K562 (cell line): ENCODE results near the gene PHF12. TPM values are rescaled to one million over a fixed set of nuclear protein-coding genes. Genes with fewer than 3 reads are reported as not detected.
A peak's percentile ranks its signal among the peaks of the same experiment; 100 is the strongest.

Source experiments
- ATF1 ChIP-seq, 2 experiments: fragments of 450-650 bp in 1 of 2; IDR thresholded peaks; 2 replicates each; pipeline ENCODE4 v1.6.1; 2016; ENCODE audit warnings: missing compliant biosample characterization in 1 of 2, missing genetic modification characterization in 1 of 2
- CLOCK ChIP-seq: fragments of 250-450 bp; sonication (Bioruptor Pico); IDR thresholded peaks from 2 replicates; pipeline ENCODE4 v1.4.0; 2020; ENCODE audit warnings: mild to moderate bottlenecking, moderate library complexity, borderline replicate concordance
- MTA3 ChIP-seq: fragments of 450-650 bp; formaldehyde crosslinking; IDR thresholded peaks from 2 replicates; pipeline ENCODE4 v1.6.1; 2017; ENCODE audit warnings: mild to moderate bottlenecking, borderline replicate concordance
- NR1H2 ChIP-seq: sonication (generic); formaldehyde crosslinking; IDR thresholded peaks from 2 replicates; pipeline ENCODE4 v1.4.0; 2020; ENCODE audit warnings: mild to moderate bottlenecking, missing genetic modification reagents
- PHF8 ChIP-seq: fragments of 200-600 bp; sonication (generic); IDR thresholded peaks from 2 replicates; pipeline ENCODE4 v1.6.1; 2012; ENCODE audit warnings: mixed run types, mild to moderate bottlenecking, inconsistent platforms, low read length, moderate library complexity, borderline replicate concordance
- SMAD4 ChIP-seq: fragments of 250-450 bp; sonication (Bioruptor Pico); conservative IDR thresholded peaks from 2 replicates; pipeline ENCODE4 v1.8.0; 2021; ENCODE audit warnings: inconsistent platforms, mild to moderate bottlenecking, moderate library complexity
- ZNF431 ChIP-seq: sonication (generic); formaldehyde crosslinking; IDR thresholded peaks from 2 replicates; pipeline ENCODE4 v1.8.0; 2022; ENCODE audit warnings: mild to moderate bottlenecking, missing genetic modification reagents
- ZNF589 ChIP-seq: fragments of 200-800 bp; sonication (Bioruptor generic); IDR thresholded peaks from 2 replicates; pipeline ENCODE4 v1.6.1; 2016; ENCODE audit warnings: low read depth, missing genetic modification characterization, missing compliant biosample characterization
- polyA plus RNA-seq, 8 experiments: library from polyadenylated mRNA; depleted of rRNA in 4 of 8; stranded (reverse) in 5 of 8; unstranded in 3 of 8; fragments of >200 nt; fragmentation: Nextera tagmentation in 2 of 8; fragmentation: Illumina TruSeq in 1 of 8; extraction: Ambion mirVana in 2 of 8; extraction: Trizol in 1 of 8; gene quantifications; 2 replicates each; pipeline versions ENCODE4 v1.2.1 to v1.2.3, GENCODE V29; 2011 to 2014; ENCODE audit warnings: inconsistent platforms in 1 of 8, missing spikeins in 1 of 8
- total RNA-seq, 7 experiments: library from RNA; depleted of rRNA in 6 of 7; stranded (reverse); fragments of >200 nt in 6 of 7; fragmentation: Illumina TruSeq in 2 of 7; extraction: Trizol in 2 of 7; gene quantifications; 2 replicates each; pipeline versions ENCODE4 v1.2.1 to v1.2.3, GENCODE V29; 2011 to 2021; ENCODE audit warnings: low replicate concordance in 1 of 7
- TF ChIP-seq, protein P1 (sequence below), 3 experiments: fragments of 200-800 bp in 1 of 3; fragments of 250-450 bp in 1 of 3; fragments of 450-650 bp in 1 of 3; sonication (Bioruptor Pico) in 1 of 3; sonication (Bioruptor generic) in 1 of 3; formaldehyde crosslinking in 1 of 3; IDR thresholded peaks; 2 replicates each; pipeline versions ENCODE4 v1.6.1 to v1.8.0; 2016 to 2022; ENCODE audit warnings: mild to moderate bottlenecking in 2 of 3, missing genetic modification characterization in 2 of 3, missing compliant biosample characterization in 1 of 3, moderate library complexity in 1 of 3
- TF ChIP-seq, protein P2 (sequence below): sonication (generic); formaldehyde crosslinking; IDR thresholded peaks from 2 replicates; pipeline ENCODE4 v1.8.1; 2023; ENCODE audit warnings: mild to moderate bottlenecking, missing genetic modification reagents
- TF ChIP-seq, protein P3 (sequence below), 2 experiments: fragments of 200-800 bp in 1 of 2; sonication (Bioruptor generic) in 1 of 2; sonication (generic) in 1 of 2; formaldehyde crosslinking in 1 of 2; IDR thresholded peaks in 1 of 2; conservative IDR thresholded peaks in 1 of 2; 2 replicates each; pipeline versions ENCODE4 v1.5.0 to v1.6.1; 2016 to 2020; ENCODE audit warnings: missing compliant biosample characterization in 1 of 2, missing genetic modification characterization in 1 of 2, missing genetic modification reagents in 1 of 2
- TF ChIP-seq, protein P4 (sequence below): fragments of 450-650 bp; formaldehyde crosslinking; conservative IDR thresholded peaks from 2 replicates; pipeline ENCODE4 v1.4.0; 2022; ENCODE audit warnings: mild to moderate bottlenecking, missing genetic modification characterization

PHF12 gene
- total and polyA plus RNA-seq, 9 of the 15 experiments (the other 6 are each of a cell fraction or from before 2014, with no cell fraction given), result 0.82 to 31.3 (median 13.5) TPM

DNA sequence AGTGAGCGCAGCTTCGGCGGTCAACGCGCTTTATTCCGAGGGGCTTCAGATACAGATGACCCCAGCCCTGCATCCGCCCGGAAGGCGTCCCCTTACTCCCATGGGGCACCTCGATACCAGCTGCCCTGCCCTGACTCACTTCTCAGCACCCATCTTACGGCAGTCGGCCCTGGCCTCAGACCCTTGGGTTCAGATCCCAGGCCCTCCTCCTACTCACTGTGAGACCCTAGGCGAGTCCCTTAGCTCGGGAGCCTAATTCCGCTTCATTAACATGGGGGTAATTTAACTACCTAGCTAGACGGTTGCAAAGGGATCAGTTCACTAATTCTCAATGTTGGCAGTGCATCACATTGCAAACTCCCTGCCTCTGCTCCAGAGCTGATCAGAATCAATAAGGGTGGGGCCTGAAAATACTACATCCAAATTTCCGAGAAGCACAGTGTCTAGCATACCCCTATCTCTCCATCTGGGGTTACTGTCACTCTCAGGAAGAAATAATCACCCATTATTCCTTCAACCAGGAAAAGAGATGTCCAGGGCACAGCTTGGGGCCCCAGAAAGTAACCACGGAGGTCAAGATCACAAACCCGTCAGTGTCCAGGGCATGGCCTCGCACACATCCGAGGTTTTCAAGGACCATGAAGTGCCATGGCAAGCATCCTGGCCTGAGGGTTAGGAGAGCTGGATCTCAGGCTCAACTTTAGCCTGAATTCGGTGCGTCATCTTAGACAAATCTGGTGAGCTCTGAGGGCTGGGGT, 53.4 kb downstream of the PHF12 start (continued):
- TF ChIP-seq, protein P1, sequence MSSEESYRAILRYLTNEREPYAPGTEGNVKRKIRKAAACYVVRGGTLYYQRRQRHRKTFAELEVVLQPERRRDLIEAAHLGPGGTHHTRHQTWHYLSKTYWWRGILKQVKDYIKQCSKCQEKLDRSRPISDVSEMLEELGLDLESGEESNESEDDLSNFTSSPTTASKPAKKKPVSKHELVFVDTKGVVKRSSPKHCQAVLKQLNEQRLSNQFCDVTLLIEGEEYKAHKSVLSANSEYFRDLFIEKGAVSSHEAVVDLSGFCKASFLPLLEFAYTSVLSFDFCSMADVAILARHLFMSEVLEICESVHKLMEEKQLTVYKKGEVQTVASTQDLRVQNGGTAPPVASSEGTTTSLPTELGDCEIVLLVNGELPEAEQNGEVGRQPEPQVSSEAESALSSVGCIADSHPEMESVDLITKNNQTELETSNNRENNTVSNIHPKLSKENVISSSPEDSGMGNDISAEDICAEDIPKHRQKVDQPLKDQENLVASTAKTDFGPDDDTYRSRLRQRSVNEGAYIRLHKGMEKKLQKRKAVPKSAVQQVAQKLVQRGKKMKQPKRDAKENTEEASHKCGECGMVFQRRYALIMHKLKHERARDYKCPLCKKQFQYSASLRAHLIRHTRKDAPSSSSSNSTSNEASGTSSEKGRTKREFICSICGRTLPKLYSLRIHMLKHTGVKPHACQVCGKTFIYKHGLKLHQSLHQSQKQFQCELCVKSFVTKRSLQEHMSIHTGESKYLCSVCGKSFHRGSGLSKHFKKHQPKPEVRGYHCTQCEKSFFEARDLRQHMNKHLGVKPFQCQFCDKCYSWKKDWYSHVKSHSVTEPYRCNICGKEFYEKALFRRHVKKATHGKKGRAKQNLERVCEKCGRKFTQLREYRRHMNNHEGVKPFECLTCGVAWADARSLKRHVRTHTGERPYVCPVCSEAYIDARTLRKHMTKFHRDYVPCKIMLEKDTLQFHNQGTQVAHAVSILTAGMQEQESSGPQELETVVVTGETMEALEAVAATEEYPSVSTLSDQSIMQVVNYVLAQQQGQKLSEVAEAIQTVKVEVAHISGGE (CRISPR knock-in tag; IDR thresholded peaks at IDR 0.05), result peak in 1 of 3 experiments; percentile 19; a peak in 1 of 6 replicates
- TF ChIP-seq SMAD4, result no peak; the same call in 1 of the 2 replicates
- TF ChIP-seq, protein P2, sequence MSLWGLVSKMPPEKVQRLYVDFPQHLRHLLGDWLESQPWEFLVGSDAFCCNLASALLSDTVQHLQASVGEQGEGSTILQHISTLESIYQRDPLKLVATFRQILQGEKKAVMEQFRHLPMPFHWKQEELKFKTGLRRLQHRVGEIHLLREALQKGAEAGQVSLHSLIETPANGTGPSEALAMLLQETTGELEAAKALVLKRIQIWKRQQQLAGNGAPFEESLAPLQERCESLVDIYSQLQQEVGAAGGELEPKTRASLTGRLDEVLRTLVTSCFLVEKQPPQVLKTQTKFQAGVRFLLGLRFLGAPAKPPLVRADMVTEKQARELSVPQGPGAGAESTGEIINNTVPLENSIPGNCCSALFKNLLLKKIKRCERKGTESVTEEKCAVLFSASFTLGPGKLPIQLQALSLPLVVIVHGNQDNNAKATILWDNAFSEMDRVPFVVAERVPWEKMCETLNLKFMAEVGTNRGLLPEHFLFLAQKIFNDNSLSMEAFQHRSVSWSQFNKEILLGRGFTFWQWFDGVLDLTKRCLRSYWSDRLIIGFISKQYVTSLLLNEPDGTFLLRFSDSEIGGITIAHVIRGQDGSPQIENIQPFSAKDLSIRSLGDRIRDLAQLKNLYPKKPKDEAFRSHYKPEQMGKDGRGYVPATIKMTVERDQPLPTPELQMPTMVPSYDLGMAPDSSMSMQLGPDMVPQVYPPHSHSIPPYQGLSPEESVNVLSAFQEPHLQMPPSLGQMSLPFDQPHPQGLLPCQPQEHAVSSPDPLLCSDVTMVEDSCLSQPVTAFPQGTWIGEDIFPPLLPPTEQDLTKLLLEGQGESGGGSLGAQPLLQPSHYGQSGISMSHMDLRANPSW (CRISPR knock-in tag), result 0 out of 2 replicates have a peak, but pooled peaks have one; percentile 19
- 0 out of 2 replicates have a peak, but pooled peaks have one; percentile 13 for TF ChIP-seq NR1H2 (CRISPR knock-in tag)
- TF ChIP-seq, protein P3, sequence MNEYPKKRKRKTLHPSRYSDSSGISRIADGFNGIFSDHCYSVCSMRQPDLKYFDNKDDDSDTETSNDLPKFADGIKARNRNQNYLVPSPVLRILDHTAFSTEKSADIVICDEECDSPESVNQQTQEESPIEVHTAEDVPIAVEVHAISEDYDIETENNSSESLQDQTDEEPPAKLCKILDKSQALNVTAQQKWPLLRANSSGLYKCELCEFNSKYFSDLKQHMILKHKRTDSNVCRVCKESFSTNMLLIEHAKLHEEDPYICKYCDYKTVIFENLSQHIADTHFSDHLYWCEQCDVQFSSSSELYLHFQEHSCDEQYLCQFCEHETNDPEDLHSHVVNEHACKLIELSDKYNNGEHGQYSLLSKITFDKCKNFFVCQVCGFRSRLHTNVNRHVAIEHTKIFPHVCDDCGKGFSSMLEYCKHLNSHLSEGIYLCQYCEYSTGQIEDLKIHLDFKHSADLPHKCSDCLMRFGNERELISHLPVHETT (CRISPR knock-in tag; conservative IDR thresholded peaks at IDR 0.05 in 1 of 2, IDR thresholded peaks at IDR 0.05 in 1 of 2), result no peak
- TF ChIP-seq CLOCK, result 0 out of 2 replicates have a peak, but pooled peaks have one; percentile 55
- TF ChIP-seq PHF8, result peak; percentile 32; the same call in 1 of the 2 replicates
- TF ChIP-seq MTA3, result peak; percentile 24; the same call in 1 of the 2 replicates
- TF ChIP-seq, protein P4, sequence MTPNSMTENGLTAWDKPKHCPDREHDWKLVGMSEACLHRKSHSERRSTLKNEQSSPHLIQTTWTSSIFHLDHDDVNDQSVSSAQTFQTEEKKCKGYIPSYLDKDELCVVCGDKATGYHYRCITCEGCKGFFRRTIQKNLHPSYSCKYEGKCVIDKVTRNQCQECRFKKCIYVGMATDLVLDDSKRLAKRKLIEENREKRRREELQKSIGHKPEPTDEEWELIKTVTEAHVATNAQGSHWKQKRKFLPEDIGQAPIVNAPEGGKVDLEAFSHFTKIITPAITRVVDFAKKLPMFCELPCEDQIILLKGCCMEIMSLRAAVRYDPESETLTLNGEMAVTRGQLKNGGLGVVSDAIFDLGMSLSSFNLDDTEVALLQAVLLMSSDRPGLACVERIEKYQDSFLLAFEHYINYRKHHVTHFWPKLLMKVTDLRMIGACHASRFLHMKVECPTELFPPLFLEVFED (CRISPR knock-in tag), result 0 out of 2 replicates have a peak, but pooled peaks have one; percentile 27
- TF ChIP-seq ZNF589 (CRISPR knock-in tag), result 0 out of 2 replicates have a peak, but pooled peaks have one; percentile 26
- no peak for TF ChIP-seq ZNF431
- no peak for TF ChIP-seq ATF1 (CRISPR knock-in tag; IDR thresholded peaks at IDR 0.05)
- peak; percentile 44 for TF ChIP-seq ATF1 (tag; IDR thresholded peaks at IDR 0.05)
